ENCODE data around the gene GABRP.

GABRP gene

DNA sequence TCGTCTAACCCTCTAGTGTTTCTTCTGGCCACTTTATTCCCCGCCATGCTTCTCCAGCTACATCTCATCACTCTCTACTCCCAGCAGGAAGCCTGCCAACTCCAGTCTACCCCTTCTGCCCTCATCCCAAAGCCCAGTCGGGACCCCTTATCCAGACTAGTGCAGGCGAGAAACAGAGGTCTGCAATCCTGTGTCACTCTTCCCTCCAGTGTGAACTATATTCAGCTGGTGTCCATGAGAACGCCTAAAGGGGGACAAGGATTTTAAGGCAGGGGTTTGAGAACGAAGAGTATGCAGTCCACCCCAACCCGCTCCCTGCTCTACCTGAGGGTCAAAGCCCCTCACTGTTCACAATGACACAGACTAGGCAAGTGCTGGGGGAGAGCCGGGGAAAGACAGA is 41.7 kb upstream of the GABRP start:
- DNase-seq (ENCODE audit: low spot score) = no peak
- TF ChIP-seq, protein P1, sequence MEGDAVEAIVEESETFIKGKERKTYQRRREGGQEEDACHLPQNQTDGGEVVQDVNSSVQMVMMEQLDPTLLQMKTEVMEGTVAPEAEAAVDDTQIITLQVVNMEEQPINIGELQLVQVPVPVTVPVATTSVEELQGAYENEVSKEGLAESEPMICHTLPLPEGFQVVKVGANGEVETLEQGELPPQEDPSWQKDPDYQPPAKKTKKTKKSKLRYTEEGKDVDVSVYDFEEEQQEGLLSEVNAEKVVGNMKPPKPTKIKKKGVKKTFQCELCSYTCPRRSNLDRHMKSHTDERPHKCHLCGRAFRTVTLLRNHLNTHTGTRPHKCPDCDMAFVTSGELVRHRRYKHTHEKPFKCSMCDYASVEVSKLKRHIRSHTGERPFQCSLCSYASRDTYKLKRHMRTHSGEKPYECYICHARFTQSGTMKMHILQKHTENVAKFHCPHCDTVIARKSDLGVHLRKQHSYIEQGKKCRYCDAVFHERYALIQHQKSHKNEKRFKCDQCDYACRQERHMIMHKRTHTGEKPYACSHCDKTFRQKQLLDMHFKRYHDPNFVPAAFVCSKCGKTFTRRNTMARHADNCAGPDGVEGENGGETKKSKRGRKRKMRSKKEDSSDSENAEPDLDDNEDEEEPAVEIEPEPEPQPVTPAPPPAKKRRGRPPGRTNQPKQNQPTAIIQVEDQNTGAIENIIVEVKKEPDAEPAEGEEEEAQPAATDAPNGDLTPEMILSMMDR (IDR thresholded peaks at IDR 0.05; ENCODE audit: extremely low read depth, insufficient read depth, missing control alignments) = no peak
- in situ Hi-C loops (cut with MboI; ENCODE audit: low pct_unique_long_range_greater_than_20kb, low sequenced_read_pairs, unreplicated experiment) = loop anchor here (25.0 kb wide), 1 partner anchor 596 kb away; no protein-coding TSS in a partner anchor

DNA sequence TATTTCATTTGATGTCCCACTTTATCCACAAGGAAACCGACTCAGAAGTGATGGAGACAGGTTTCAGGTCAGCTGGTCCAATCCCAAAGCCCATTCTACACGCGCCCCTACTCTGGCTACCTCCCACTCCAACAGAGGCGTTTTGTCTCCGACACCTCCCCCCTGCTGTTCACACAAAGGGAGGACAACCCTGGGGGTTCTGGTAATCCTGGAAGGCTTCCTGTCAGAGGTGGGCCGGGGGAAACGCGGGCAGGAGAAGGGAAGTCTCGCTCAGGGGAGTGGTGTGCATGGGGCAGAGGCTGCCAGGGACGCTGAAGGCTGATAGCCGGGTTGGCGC is 39.7 kb upstream of the GABRP start:
- TF ChIP-seq, protein P1 (IDR thresholded peaks at IDR 0.05; ENCODE audit: extremely low read depth, insufficient read depth, missing control alignments) = no peak
- DNase-seq (ENCODE audit: low spot score) = no peak
- in situ Hi-C loops (cut with MboI; ENCODE audit: low pct_unique_long_range_greater_than_20kb, low sequenced_read_pairs, unreplicated experiment) = loop anchor here (25.0 kb wide), 1 partner anchor 593 kb away; no protein-coding TSS in a partner anchor

GRCh38 chr5:170745481-170746071 is 37.9 kb upstream of the GABRP start:
- TF ChIP-seq, protein P1 (IDR thresholded peaks at IDR 0.05; ENCODE audit: extremely low read depth, insufficient read depth, missing control alignments) = no peak
- in situ Hi-C loops (cut with MboI; ENCODE audit: low pct_unique_long_range_greater_than_20kb, low sequenced_read_pairs, unreplicated experiment) = loop anchor here (25.0 kb wide), 1 partner anchor 592 kb away; no protein-coding TSS in a partner anchor
- DNase-seq (ENCODE audit: low spot score) = peak; percentile 14

GRCh38 chr5:170746075-170746960 is 37.2 kb upstream of the GABRP start:
- DNase-seq (ENCODE audit: low spot score) = peak; percentile 10
- TF ChIP-seq, protein P1 (IDR thresholded peaks at IDR 0.05; ENCODE audit: extremely low read depth, insufficient read depth, missing control alignments) = no peak
- in situ Hi-C loops (cut with MboI; ENCODE audit: low pct_unique_long_range_greater_than_20kb, low sequenced_read_pairs, unreplicated experiment) = loop anchor here (25.0 kb wide), 1 partner anchor 591 kb away; no protein-coding TSS in a partner anchor

GRCh38 chr5:170746961-170747340 is 36.6 kb upstream of the GABRP start:
- TF ChIP-seq, protein P1 (IDR thresholded peaks at IDR 0.05; ENCODE audit: extremely low read depth, insufficient read depth, missing control alignments) = no peak
- no peak for DNase-seq (ENCODE audit: low spot score)
- in situ Hi-C loops (cut with MboI; ENCODE audit: low pct_unique_long_range_greater_than_20kb, low sequenced_read_pairs, unreplicated experiment) = loop anchor here (25.0 kb wide), 1 partner anchor 590 kb away; no protein-coding TSS in a partner anchor

DNA sequence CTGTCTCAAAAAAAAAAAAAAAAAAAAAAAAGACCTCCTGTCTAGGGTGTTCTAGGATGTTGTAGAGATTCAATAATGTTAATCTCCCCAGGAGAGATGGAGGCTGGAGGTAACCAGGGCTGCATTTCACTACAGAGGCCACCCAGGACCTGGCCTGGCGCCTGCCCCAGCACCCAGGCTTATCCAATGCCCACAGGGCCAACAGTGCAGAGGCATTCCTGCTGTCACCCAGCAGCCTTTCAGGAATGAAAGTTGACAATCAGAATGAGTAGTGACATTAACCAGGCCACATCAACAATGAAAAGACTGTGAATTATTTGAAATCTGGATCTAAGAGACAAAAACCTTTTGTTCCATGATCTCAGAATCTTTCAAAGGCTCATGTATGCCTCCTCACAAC is 36.2 kb upstream of the GABRP start:
- TF ChIP-seq, protein P1 (IDR thresholded peaks at IDR 0.05; ENCODE audit: extremely low read depth, insufficient read depth, missing control alignments) = no peak
- peak; percentile 10 for DNase-seq (ENCODE audit: low spot score)
- in situ Hi-C loops (cut with MboI; ENCODE audit: low pct_unique_long_range_greater_than_20kb, low sequenced_read_pairs, unreplicated experiment) = loop anchor here (25.0 kb wide), 1 partner anchor 590 kb away; no protein-coding TSS in a partner anchor

All from GM13977 (cell line).